Astrocyte of the spinal cord (primary cell): ENCODE measurements around the gene IFI27L2.

ENCODE experiments used
- DNase-seq: peaks from one replicate; pipeline ENCODE4 v3.0.0; 2011; ENCODE audit warnings: low read depth, low spot score
- H3K4me3 ChIP-seq: 2 replicates; pipeline ENCODE4 v1.5.1; 2011; ENCODE audit warnings: low read depth, mild to moderate bottlenecking, low read length, moderate library complexity
- in situ Hi-C: cut with HindIII; loops from 2 replicates; pipeline ENCODE4 v1.10.0; 2017; ENCODE audit warnings: low sequenced_read_pairs
- TF ChIP-seq, protein P1 (sequence below): IDR thresholded peaks from 2 replicates; pipeline ENCODE4 v1.5.1; 2012; ENCODE audit warnings: low read depth, mild to moderate bottlenecking, low read length, inconsistent platforms

The IFI27L2 gene

DNA sequence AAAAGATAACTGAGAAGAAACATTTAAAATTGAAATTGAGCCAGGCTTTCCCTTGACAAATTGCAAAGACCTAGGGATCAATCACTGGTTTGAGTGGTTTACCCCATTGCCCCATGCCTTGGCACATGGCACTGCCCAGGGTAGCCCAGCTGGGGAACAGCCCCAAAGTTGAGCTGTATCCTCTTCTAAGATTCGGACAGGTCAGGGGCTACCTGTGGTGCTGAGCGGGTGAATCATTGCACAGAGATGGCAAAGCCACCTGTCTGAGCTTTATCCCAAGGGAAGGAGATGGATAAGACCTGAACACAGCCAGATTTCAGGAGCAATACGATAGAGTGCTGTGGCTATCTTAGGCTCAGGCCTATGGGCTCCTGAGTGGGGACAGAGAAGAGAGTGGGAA, 7.0 kb downstream of the IFI27L2 start:
- DNase-seq: no peak
- TF ChIP-seq, protein P1, sequence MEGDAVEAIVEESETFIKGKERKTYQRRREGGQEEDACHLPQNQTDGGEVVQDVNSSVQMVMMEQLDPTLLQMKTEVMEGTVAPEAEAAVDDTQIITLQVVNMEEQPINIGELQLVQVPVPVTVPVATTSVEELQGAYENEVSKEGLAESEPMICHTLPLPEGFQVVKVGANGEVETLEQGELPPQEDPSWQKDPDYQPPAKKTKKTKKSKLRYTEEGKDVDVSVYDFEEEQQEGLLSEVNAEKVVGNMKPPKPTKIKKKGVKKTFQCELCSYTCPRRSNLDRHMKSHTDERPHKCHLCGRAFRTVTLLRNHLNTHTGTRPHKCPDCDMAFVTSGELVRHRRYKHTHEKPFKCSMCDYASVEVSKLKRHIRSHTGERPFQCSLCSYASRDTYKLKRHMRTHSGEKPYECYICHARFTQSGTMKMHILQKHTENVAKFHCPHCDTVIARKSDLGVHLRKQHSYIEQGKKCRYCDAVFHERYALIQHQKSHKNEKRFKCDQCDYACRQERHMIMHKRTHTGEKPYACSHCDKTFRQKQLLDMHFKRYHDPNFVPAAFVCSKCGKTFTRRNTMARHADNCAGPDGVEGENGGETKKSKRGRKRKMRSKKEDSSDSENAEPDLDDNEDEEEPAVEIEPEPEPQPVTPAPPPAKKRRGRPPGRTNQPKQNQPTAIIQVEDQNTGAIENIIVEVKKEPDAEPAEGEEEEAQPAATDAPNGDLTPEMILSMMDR: no peak
- in situ Hi-C loops: no loop called here
- H3K4me3 ChIP-seq: no peak overlapping the region

DNA sequence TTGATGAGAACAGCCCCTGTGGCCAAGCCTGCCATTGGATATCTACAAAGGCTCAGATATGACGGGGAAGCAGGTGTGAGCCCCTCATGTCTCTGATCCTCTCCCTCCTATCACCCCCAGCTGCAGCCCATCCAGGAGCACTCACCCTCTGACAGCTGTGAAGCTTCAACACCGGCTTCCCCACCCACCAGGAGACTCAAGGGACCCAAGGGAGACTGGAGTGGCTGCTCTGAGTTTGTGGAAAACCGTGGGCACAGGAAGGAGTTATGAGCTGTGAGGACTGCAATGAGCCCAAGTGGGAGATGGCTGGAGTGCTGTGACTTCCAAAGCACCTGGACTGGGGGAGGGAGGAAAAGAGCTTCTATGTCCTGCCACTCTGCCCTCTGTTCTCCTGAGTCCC, 7.9 kb downstream of the IFI27L2 start:
- in situ Hi-C loops: no loop called here
- TF ChIP-seq, protein P1: no peak
- no peak for DNase-seq
- H3K4me3 ChIP-seq: no peak overlapping the region

DNA sequence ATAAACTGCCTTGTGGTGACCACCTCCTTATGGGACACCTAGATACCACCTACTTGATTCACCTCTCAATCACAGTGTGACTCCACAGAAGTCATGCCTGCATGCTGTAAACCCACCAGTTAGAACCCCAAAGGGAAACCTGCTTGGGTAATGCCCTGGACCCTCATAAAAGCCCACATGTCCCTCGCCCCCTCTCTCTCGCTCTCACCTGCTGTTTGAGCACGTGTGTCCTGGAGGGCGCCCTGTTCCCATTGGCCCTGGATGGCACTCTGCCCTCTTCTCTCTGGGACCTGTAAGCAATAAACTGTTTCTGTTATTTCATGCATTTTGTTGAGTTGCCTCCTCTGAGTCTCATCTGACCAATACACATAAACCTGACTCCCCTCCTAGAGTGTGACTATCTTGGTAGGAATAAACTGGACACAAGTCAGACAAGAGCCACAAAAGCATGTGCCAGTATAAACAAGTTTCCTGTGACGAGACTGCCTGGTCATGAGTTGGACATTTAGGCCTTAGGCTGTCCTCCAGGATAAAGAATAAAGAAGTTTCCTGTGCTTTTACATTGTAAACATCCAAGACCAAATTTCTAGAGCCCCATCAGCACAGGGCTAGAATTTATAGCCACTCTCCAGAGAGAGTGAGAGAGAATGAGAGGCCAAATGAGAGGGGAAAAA, 8.6 kb downstream of the IFI27L2 start:
- in situ Hi-C loops: no loop called here
- TF ChIP-seq, protein P1: no peak
- no peak overlapping the region for H3K4me3 ChIP-seq
- DNase-seq: peak; percentile 76

DNA sequence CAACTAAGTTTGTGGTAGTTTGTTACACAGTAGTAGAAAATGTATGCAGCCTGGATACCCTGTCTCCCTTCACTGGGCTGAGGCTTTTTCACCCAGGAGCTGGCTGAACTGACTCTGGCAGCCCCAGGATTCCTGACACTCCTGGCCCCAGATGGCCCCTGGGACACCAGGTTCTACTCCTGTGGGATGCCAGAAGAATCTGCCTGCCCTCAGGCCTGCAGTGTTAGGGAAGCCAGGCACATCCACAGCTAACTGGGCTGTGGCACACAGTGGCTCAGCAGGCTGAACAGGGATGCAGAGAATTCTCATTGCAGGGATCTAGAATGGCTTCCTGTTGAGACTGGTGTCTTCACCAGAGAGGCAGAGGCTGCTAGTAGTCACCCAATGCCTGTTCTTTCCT, 10.3 kb downstream of the IFI27L2 start:
- TF ChIP-seq, protein P1: no peak
- H3K4me3 ChIP-seq: no peak overlapping the region
- no peak for DNase-seq
- in situ Hi-C loops: no loop called here

DNA sequence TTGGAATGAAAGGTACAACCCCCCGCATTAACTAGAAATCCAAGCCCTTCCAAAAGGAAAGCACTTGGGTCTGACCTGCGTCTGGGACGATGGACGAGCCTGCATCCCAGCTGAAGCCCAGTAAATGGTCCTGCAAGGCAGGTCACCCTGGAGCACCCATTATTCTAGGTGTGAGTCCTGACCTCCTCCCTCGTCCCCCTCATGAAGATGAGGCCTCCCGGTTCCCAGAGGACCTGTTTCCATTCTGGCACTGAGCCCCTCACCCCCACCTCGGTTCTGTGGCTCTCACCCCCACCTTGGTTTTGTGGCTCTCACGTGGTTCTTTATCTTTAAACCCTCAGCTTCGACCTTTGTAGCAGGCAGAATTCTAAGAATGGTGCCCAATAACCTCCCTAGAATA, 11.5 kb downstream of the IFI27L2 start:
- H3K4me3 ChIP-seq: no peak overlapping the region
- TF ChIP-seq, protein P1: no peak
- in situ Hi-C loops: no loop called here
- no peak for DNase-seq

DNA sequence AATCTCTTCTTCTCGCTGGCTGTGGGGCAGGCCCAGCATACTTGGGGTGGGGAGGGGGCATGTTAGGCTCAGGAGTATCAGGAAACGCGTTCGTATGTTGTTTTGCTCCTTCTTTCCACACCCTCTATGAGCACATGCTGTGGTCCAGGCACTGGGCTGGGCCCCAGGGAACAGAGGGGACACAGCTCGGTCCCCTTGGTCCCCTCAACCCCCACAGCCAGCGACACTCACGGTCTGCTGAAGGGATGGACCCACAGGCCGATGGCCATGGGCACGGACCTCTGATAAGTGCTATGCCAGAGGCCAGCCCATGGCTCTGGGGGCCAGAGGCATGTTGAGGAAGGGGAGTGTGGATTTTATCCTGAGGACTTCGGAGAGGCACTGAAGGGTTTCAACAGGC, 12.7 kb downstream of the IFI27L2 start:
- no peak for DNase-seq
- H3K4me3 ChIP-seq: no peak overlapping the region
- in situ Hi-C loops: no loop called here
- TF ChIP-seq, protein P1: no peak
